Neural crest cell (in vitro differentiated cells): ENCODE data around the gene LYRM1. TPM values are rescaled to one million over a fixed set of nuclear protein-coding genes. Genes with fewer than 3 reads are reported as not detected.

Experiments
- total RNA-seq: library from RNA; stranded (reverse); gene quantifications from 2 replicates; pipeline ENCODE4 v1.2.1, GENCODE V29; 2021

The LYRM1 gene
- total RNA-seq, 1 donor from 2014 or later: 20.4 TPM

Other genes with a start within 250 kb of the LYRM1 start
- not detected in 2 replicates for gene ACSM1, start 203.1 kb upstream of the LYRM1 start, total RNA-seq
- 41.5 and 43.0 TPM in 2 replicates for gene THUMPD1, start 159.0 kb upstream of the LYRM1 start, total RNA-seq
- 0.40 and 0.48 TPM in 2 replicates for gene ACSM3, start 136.8 kb upstream of the LYRM1 start, total RNA-seq
- gene ERI2, start 94.3 kb upstream of the LYRM1 start, total RNA-seq: 40.4 and 43.6 TPM in 2 replicates
- gene REXO5, start 94.2 kb upstream of the LYRM1 start, total RNA-seq: 9.5 and 10.1 TPM in 2 replicates
- gene DCUN1D3, start 413 bp upstream of the LYRM1 start, total RNA-seq: 13.4 and 13.5 TPM in 2 replicates